Coronary artery (tissue), 2 donors: Measurements from ENCODE around the gene CC2D1B.

Source experiments
- DNase-seq: peaks from one replicate; pipeline ENCODE4 v3.0.0-alpha.2; 2017; ENCODE audit warnings: low spot score
- H3K27ac ChIP-seq, 2 donors: fragments of 200-600 bp; sonication (generic); one replicate each; pipeline ENCODE4 v1.5.1; 2016 to 2019
- H3K4me3 ChIP-seq: fragments of 200-600 bp; sonication (generic); 2 replicates; pipeline ENCODE4 v1.5.1; 2016; ENCODE audit warnings: mild to moderate bottlenecking, moderate library complexity
- CTCF ChIP-seq: fragments of 200-600 bp; sonication (generic); IDR thresholded peaks from one replicate; pipeline ENCODE4 v1.5.1; 2019; ENCODE audit warnings: antibody characterized with exemption

CC2D1B gene

GRCh38 chr1:52359676-52360594, 6.1 kb downstream of the CC2D1B start:
- no peak for DNase-seq
- TF ChIP-seq CTCF = no peak
- H3K4me3 ChIP-seq = no peak overlapping the region
- no peak overlapping the region for H3K27ac ChIP-seq

GRCh38 chr1:52358851-52359497, 7.0 kb downstream of the CC2D1B start:
- no peak for DNase-seq
- no peak for TF ChIP-seq CTCF
- Histone ChIP-seq H3K4me3 (no peak overlapping the region), H3K27ac (no peak overlapping the region)

- DNase-seq = no peak
- H3K4me3 ChIP-seq = no peak overlapping the region
- H3K27ac ChIP-seq = no peak overlapping the region
- TF ChIP-seq CTCF = no peak
These were observed 8.6 kb downstream of the CC2D1B start for GRCh38 chr1:52357397-52357796.

DNA sequence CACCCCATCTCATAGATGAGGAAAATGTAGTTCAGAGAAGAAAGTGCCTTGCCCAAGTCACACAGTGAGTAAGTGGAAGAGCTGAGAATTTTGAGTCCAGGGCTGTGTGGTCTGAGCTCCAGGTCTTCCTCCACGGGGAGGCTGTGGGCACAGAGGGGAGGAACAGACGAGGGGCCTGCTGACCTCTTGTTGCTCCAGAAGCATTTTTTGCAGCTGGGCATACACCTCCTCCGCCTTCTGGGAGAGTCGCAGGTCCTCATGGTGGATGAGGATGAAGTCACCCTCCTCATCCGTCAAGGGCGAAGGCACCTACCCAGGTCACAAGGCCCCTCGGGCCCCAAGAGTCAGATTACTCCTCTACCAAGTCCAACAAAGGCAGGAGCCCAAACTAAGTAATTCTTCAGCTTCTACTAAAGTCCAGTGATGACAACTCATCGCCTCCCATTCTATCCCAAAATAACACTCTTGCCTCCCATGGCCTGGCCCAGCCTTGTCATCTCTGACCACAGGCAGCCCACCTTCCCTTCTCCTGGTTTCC, 9.1 kb downstream of the CC2D1B start:
- no peak for TF ChIP-seq CTCF
- Histone ChIP-seq H3K27ac (no peak overlapping the region), H3K4me3 (no peak overlapping the region)
- no peak for DNase-seq

DNA sequence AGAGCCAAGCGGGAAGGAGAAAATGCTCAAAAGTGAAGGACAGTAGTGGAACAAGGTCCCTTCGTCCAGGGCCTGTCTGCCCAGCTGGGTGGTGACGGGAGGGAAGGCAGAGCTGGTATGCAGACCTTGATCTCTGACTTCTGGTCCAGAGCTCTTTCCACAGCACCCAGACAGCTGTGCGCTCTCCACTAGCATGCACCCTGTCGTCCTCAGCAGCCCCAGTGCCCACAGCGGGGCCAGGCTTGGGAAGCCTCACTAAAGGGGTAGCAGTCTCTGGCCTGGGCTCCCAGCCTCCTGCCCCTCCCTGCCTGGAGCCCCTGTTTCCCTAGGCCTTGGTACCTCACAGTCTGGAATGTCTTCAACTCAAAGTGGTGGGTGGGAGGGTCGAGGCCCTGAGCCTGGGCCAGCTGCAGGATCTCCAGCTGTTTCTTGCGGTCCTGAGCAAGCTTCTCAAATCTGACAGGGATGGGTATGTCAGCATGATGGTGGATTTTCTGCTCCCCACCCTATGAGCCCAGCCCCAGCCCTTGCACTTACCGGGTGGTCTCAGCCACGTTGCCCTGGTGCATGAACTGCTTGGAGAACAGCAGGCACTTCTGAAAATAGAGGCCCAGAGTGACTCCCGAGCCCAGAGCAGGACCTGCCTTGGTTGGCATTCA, 10.0 kb downstream of the CC2D1B start:
- no peak for DNase-seq
- no peak overlapping the region for H3K27ac ChIP-seq
- no peak overlapping the region for H3K4me3 ChIP-seq
- no peak for TF ChIP-seq CTCF

GRCh38 chr1:52355436-52355835, 10.6 kb downstream of the CC2D1B start:
- no peak for DNase-seq
- H3K27ac ChIP-seq = no peak overlapping the region
- H3K4me3 ChIP-seq = no peak overlapping the region
- TF ChIP-seq CTCF = no peak
